NB4 (cell line): ENCODE measurements around the gene RBM18.

Experiments
- DNase-seq: peaks from one replicate; pipeline ENCODE4 v3.0.0; 2010; ENCODE audit warnings: low read depth
- H3K4me3 ChIP-seq: one replicate; pipeline ENCODE4 v1.5.1; 2011; ENCODE audit warnings: mild to moderate bottlenecking, low read depth, low read length, moderate library complexity
- CTCF ChIP-seq: IDR thresholded peaks from one replicate; pipeline ENCODE4 v1.5.1; 2012; ENCODE audit warnings: low read depth, low read length
- MAX ChIP-seq: IDR thresholded peaks from 2 replicates; pipeline ENCODE4 v1.6.1; 2011; ENCODE audit warnings: low read depth, low read length
- MYC ChIP-seq: IDR thresholded peaks from 2 replicates; pipeline ENCODE4 v1.6.1; 2011; ENCODE audit warnings: low read depth, low read length
- POLR2A ChIP-seq: IDR thresholded peaks from 2 replicates; pipeline ENCODE4 v1.6.1; 2011; ENCODE audit warnings: mild to moderate bottlenecking; ENCODE audit not compliant: insufficient read length; ENCODE audit errors: extremely low read depth

Gene RBM18

GRCh38 chr9:122201641-122202040 lies 63.0 kb downstream of the RBM18 start:
- TF ChIP-seq POLR2A (no peak), CTCF (no peak), MAX (no peak), MYC (no peak)
- H3K4me3 ChIP-seq: no peak overlapping the region
- DNase-seq: no peak

GRCh38 chr9:122200960-122201595 lies 63.6 kb downstream of the RBM18 start:
- no peak overlapping the region for H3K4me3 ChIP-seq
- TF ChIP-seq MAX (no peak), MYC (no peak), CTCF (no peak), POLR2A (no peak)
- no peak for DNase-seq

GRCh38 chr9:122197882-122198281 lies 66.8 kb downstream of the RBM18 start:
- H3K4me3 ChIP-seq: no peak overlapping the region
- no peak for DNase-seq
- TF ChIP-seq MAX (no peak), CTCF (no peak), POLR2A (no peak), MYC (no peak)

GRCh38 chr9:122197426-122197825 lies 67.2 kb downstream of the RBM18 start:
- no peak for TF ChIP-seq POLR2A
- TF ChIP-seq CTCF: no peak
- no peak for TF ChIP-seq MYC
- no peak for TF ChIP-seq MAX
- no peak overlapping the region for H3K4me3 ChIP-seq
- DNase-seq: no peak

GRCh38 chr9:122195875-122196274 lies 68.8 kb downstream of the RBM18 start:
- TF ChIP-seq MAX (no peak), CTCF (no peak), POLR2A (no peak), MYC (no peak)
- no peak for DNase-seq
- no peak overlapping the region for H3K4me3 ChIP-seq

- peak; percentile 21 for DNase-seq
- no peak for TF ChIP-seq POLR2A
- no peak overlapping the region for H3K4me3 ChIP-seq
These were observed 71.0 kb downstream of the RBM18 start for GRCh38 chr9:122193651-122194050.
